ENCODE measurements around the gene CBFA2T2. TPM values are rescaled to one million over a fixed set of nuclear protein-coding genes. Genes with fewer than 3 reads are reported as not detected.

Gene CBFA2T2
- total RNA-seq, 1 donor from 2014 or later: 19.6 TPM

DNA sequence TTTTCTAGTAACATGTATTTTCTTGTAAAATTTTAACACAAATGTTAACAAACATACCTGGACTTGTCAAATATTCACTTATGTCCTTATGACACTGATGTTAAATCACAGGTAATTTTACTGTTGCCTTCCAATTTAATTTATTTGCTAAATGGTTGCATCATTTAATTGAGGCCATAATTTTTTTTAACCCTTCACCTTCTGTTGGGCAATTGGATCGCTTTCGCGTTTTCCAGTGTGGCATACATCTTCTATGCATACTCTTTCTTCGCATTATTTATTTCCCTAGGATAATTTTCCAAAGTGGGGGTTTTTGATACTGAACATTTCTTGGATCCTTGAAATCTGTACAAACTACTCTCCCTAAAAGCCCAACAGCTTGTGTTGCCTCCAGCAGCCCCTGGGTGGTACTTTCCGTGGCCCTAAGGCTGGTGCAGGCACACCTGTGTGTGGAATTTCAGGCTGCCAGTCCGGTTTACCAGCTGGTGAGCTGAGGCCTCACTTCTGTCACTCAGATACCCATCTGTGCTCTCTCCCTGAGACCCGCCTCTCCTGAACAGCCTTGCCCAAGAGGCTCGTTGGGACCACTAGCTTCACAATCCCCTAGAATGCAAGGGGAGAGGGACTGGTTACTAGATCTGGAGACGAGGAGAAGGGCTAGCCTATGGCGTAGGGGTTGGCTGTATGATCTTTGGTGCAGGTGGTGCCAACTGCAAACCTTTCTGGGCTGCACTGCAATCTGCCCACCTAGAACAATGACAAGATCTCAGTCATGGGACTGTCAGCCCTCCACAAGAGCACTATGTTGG is 161.1 kb downstream of the CBFA2T2 start:
- Mint-ChIP-seq H3K4me3 (ENCODE audit: unreplicated experiment) (no peak overlapping the region), H3K27me3 (ENCODE audit: unreplicated experiment) (no peaks in the 10 kb centered on the region), H3K9me3 (ENCODE audit: unreplicated experiment) (no peaks in the 10 kb centered on the region), H3K27ac (ENCODE audit: unreplicated experiment) (no peak overlapping the region), H3K4me1 (ENCODE audit: unreplicated experiment) (peaks cover 24% of the 10 kb centered on the region), H3K36me3 (ENCODE audit: unreplicated experiment) (peaks cover 8% of the 10 kb centered on the region)
- no peak for DNase-seq (ENCODE audit: extremely low spot score, unreplicated experiment)
- TF ChIP-seq, protein P1, sequence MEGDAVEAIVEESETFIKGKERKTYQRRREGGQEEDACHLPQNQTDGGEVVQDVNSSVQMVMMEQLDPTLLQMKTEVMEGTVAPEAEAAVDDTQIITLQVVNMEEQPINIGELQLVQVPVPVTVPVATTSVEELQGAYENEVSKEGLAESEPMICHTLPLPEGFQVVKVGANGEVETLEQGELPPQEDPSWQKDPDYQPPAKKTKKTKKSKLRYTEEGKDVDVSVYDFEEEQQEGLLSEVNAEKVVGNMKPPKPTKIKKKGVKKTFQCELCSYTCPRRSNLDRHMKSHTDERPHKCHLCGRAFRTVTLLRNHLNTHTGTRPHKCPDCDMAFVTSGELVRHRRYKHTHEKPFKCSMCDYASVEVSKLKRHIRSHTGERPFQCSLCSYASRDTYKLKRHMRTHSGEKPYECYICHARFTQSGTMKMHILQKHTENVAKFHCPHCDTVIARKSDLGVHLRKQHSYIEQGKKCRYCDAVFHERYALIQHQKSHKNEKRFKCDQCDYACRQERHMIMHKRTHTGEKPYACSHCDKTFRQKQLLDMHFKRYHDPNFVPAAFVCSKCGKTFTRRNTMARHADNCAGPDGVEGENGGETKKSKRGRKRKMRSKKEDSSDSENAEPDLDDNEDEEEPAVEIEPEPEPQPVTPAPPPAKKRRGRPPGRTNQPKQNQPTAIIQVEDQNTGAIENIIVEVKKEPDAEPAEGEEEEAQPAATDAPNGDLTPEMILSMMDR (IDR thresholded peaks at IDR 0.05): no peak

DNA sequence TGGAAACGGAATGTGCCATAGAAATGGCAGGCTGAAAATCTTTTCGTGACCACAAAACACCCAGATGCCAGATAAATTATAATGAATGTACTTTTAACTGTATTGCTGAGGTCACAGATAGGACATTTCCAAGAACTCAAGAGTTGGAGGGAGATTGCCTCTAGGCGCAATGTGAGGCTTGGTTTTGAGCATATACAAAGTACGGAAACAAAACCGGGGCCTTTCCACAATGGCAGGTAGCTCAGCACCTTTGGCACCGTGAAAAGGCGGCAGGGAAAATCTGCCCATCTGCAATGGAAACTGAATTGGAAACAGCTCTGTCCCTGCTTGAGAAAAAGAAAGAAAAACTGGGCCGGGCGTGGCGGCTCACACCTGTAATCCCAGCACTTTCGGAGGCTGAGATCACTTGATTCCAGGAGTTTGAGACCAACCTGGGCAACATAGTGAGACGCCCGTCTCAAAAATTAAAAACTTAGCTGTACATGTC is 161.7 kb downstream of the CBFA2T2 start:
- TF ChIP-seq, protein P1 (IDR thresholded peaks at IDR 0.05): no peak
- DNase-seq (ENCODE audit: extremely low spot score, unreplicated experiment): no peak
- no peak overlapping the region for H3K4me3 Mint-ChIP-seq (ENCODE audit: unreplicated experiment)

DNA sequence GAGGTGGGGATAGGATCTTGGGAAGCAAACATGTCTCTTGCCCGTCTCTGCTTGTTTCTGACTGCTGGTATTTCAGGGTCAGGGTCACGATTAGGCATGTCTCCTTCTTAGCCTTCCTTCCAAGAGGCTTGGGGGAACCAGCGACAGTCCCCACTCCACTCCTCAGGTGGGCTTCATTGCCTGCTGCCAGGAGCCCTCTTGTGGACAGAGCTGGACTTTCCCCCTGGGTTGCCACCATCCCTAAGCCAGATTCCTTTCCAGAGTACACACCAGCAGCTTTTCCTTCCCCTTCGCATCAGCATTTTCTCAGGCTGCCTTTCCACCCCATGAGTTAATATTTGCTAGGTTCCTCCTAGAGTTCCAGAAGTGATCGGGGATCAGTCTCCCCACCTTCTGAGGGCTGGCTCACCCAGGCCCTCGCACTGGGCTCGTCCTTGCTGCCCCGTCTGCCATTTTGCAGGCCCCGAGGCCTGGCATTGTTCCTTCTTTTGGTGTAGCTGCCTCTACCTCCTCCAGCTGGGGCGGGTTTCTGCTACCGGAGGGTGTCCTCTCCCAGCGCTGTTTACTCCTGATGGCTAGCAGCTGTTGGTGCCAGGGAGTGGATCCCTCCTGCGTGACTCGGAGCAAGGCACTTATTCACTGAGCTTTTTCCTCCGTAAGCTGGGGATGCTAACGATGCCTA is 163.5 kb downstream of the CBFA2T2 start:
- Mint-ChIP-seq H3K36me3 (ENCODE audit: unreplicated experiment) (peaks cover 6% of the 10 kb centered on the region), H3K9me3 (ENCODE audit: unreplicated experiment) (no peaks in the 10 kb centered on the region), H3K27me3 (ENCODE audit: unreplicated experiment) (no peaks in the 10 kb centered on the region), H3K4me1 (ENCODE audit: unreplicated experiment) (peaks cover 8% of the 10 kb centered on the region), H3K27ac (ENCODE audit: unreplicated experiment) (no peak overlapping the region), H3K4me3 (ENCODE audit: unreplicated experiment) (no peak overlapping the region)
- TF ChIP-seq, protein P1 (IDR thresholded peaks at IDR 0.05): peak; percentile 90
- no peak for DNase-seq (ENCODE audit: extremely low spot score, unreplicated experiment)

More for the DNA sequence above, 161.7 kb downstream of the CBFA2T2 start:
- Mint-ChIP-seq H3K9me3 (ENCODE audit: unreplicated experiment) (no peaks in the 10 kb centered on the region), H3K36me3 (ENCODE audit: unreplicated experiment) (peaks cover 6% of the 10 kb centered on the region), H3K27me3 (ENCODE audit: unreplicated experiment) (no peaks in the 10 kb centered on the region), H3K4me1 (ENCODE audit: unreplicated experiment) (peaks cover 24% of the 10 kb centered on the region), H3K27ac (ENCODE audit: unreplicated experiment) (no peak overlapping the region)

DNA sequence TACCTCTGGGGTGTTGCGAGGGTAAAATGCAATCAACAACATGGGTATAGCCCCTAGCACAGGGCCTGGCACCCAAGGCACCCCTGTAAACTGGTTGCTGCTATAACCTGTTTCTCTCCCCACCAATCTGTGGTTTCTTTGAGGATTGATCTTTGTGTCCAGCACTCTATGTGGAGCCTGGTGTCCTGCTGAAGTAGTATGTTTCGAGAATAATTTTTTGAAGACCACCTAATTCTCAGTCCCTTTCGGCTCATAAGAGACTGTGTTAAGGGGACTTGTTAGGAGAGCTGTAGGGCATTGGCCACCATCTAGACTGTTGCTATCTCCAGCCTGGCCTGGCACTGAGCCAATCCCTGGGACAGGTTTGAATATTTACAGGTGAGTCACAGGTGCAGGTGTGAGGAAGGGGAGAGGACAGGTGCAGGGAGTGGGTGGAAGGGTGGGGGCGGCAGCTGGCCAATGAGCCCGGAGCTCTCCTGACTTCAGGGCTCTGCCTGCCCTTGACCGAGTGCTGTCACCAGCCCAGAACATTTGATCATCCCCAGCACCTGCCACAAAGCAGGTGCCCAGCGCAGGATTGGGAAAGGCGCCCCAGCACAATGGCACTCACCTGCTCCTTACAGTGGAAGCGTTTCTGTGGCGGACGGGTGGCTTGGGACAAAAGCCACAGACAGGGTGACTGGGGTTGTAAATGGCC is 164.2 kb downstream of the CBFA2T2 start:
- Mint-ChIP-seq H3K27me3 (ENCODE audit: unreplicated experiment) (no peaks in the 10 kb centered on the region), H3K27ac (ENCODE audit: unreplicated experiment) (no peak overlapping the region), H3K4me1 (ENCODE audit: unreplicated experiment) (peaks cover 3% of the 10 kb centered on the region), H3K36me3 (ENCODE audit: unreplicated experiment) (peaks cover 5% of the 10 kb centered on the region), H3K9me3 (ENCODE audit: unreplicated experiment) (no peaks in the 10 kb centered on the region), H3K4me3 (ENCODE audit: unreplicated experiment) (no peak overlapping the region)
- TF ChIP-seq, protein P1 (IDR thresholded peaks at IDR 0.05): no peak
- no peak for DNase-seq (ENCODE audit: extremely low spot score, unreplicated experiment)
